NCI-H146 treated with DMSO at 0.1 percent for 48 hours (cell line): ENCODE data around the gene STX12.

Experiments used
- DNase-seq: peaks from one replicate; lab custom pipeline; 2025; ENCODE audit not compliant: unreplicated experiment; lab: John Stamatoyannopoulos, UW

STX12 gene

DNA sequence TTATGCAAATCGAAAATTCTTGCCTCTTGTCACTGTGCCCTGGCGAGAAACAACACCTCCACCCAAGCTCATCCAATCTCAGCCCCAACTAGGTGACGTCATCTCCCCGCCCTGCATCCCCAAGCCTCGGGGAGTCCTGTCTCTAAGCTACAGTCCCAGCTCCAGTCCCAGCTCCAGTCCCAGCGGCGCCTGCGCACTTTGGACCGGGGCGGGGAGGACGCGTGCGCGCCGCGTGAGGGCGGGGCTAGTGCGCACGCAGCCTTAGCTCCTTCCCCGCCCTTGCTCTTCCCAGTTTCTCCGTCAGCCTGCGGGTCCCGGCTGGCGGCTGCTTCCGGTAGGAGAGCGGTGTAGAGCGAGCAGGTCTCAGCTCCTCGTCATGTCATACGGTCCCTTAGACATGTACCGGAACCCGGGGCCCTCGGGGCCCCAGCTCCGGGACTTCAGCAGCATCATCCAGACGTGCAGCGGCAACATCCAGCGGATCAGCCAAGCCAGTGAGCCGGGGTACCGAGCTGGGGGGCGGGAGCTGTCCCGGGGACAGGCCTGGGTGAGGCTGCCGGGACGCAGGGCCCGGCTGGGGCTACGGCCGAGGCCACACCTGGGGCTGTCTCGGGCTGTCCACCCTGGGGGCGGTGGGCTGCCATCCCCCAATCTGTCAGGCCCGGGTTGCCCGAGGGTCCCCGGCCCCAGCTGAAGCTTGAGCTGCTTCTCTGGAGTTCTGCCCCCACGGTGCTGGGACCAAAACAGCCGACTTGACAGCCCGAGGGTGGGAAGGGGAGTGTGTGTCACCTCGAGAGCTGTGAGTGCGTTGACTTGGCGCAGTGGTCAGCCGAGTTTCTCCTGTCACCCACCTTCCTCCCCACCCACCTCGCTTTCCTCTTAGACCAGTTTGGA, at the start of gene STX12:
Gene STX12, plus strand, starts transcription at position 288 of the 894 bp plus-strand sequence. Its CDS starts 89 bp downstream, at position 377.
- DNase-seq: peak; percentile 92

- DNase-seq: peak; percentile 70
Observed at GRCh38 chr1:27724961-27725373, 48.1 kb upstream of the STX12 start.

- DNase-seq: peak; percentile 95
Observed at GRCh38 chr1:27725374-27726172, 47.4 kb upstream of the STX12 start, which contains the start of gene FAM76A. Gene FAM76A (plus strand): TSS chr1:27725961. CDS start chr1:27726081, 120 bp downstream.

- peak; percentile 21 for DNase-seq
Observed at GRCh38 chr1:27726173-27727044, 46.6 kb upstream of the STX12 start.

DNA sequence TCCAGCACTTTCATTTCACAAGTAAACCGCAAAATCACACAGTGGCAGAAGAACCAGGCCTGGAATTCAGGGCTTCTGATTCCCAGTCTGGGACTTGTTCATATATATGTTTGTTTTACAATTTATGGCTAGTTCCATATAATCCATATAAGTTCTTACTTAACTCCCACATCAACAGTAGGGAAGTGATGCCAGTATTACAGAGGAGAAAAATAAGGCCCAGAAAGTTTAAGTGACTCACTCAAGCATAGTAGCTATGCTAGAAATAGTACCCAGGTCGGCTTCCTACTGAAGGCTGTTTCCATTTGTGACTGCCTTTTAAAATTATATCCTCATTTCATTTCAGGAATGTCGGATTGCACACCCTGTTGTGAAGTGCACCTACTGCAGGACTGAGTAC, 45.9 kb upstream of the STX12 start:
- no peak for DNase-seq

DNA sequence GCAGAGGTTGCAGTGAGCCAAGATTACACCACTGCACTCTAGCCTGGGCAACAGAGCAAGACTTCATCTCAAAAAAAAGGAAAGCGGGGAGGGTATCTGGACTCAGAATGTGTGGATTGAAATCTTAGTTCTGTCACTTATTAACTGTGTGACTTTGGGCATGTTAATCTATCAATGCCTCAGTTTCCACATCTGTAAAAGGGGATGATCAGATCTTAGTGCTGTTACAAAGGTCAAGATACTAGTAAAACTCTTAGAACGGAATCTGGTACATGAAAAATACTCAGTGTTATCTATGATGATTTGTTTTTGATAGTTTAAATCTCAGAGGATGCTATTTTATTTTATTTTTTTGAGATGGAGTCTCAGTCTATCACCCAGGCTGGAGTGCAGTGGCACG, 36.8 kb upstream of the STX12 start:
- DNase-seq: no peak

GRCh38 chr1:27741121-27741520, 31.9 kb upstream of the STX12 start:
- no peak for DNase-seq

DNA sequence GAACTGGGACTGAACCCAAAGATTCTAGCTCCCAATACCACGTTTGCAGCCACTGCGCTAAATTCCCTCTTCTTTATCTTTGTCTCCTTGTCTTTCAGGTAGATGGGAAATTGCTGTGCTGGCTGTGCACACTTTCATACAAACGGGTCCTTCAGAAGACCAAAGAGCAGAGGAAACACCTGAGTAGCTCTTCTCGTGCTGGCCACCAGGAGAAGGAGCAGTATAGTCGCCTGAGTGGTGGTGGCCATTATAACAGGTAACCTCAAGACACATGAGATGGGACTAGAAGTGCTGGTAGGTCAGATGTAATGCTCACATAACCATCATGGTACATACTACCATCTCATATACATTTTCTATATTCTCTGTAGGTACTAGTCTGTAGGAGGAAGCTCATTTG, 28.5 kb upstream of the STX12 start:
- DNase-seq: no peak

- no peak for DNase-seq
Observed at GRCh38 chr1:27745466-27745865, 27.6 kb upstream of the STX12 start.

DNA sequence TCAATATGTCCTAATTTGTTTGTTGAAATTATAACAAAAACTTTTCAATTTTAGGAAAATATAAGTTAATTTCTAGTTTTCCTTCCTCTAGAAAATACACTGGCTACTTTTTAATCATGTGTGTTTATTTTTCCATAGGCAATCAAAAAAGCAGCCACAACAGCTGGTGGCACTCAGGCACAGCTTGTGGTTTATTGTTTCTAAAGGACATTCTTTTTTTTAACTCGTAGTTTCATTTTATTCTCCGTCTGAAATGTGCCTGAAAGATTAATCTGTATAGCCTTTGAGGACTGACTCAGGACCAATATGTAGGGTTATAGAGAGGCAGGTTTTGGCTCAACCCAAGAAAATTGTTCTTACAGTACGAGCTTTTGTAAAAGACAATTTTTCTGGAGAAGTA, 20.7 kb upstream of the STX12 start:
- DNase-seq: no peak

- no peak for DNase-seq
Observed at GRCh38 chr1:27755286-27755685, 17.7 kb upstream of the STX12 start.

GRCh38 chr1:27755865-27756264, 17.2 kb upstream of the STX12 start:
- DNase-seq: no peak

GRCh38 chr1:27759236-27759635, 13.8 kb upstream of the STX12 start:
- DNase-seq: no peak

- no peak for DNase-seq
Observed at GRCh38 chr1:27760426-27760825, 12.6 kb upstream of the STX12 start.

DNA sequence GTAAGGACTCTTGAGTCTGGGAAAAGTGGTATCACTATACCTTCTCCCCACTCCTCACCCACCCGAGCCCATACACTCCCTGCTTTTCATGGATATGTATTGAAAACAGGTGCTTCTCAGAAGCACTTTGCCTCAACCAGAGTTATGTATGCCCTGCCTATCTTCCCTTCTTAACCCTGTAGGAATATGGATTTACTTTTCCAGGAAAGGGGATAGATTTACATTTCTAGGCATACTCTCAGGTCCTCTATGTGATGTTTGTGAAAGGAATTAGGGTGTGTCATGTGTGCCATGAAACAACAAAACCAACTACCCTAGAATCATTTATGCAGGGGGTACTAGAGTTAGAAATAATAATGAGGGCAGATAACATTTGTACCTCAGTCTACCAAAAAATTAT, 11.0 kb upstream of the STX12 start:
- DNase-seq: no peak

- no peak for DNase-seq
Observed at GRCh38 chr1:27763358-27763757, 9.7 kb upstream of the STX12 start.

DNA sequence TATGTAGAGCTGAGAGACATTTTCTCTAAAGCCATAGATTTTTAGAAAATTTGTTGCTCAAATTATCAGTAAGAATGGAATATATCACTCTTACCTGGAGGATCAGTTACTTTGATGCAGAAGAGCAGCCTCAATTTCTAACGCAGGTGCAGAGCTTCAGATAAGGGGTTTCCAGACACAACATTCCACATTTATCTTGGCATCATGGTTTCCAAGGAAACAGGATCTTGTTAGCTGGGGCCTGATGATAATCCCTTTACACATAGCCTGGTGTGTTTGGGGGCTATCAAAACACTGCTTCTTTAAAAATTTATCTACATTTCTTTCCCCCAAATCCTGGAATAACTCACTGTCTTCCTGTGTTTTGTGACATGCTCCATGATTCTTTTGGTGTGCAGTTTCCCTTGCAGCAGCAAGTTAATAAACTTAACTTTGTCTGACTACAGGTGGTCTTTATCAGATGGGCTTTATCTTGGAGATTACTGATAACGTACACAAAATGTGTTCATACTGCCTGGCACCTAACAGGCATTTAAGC, 2.7 kb upstream of the STX12 start:
- DNase-seq: no peak

DNA sequence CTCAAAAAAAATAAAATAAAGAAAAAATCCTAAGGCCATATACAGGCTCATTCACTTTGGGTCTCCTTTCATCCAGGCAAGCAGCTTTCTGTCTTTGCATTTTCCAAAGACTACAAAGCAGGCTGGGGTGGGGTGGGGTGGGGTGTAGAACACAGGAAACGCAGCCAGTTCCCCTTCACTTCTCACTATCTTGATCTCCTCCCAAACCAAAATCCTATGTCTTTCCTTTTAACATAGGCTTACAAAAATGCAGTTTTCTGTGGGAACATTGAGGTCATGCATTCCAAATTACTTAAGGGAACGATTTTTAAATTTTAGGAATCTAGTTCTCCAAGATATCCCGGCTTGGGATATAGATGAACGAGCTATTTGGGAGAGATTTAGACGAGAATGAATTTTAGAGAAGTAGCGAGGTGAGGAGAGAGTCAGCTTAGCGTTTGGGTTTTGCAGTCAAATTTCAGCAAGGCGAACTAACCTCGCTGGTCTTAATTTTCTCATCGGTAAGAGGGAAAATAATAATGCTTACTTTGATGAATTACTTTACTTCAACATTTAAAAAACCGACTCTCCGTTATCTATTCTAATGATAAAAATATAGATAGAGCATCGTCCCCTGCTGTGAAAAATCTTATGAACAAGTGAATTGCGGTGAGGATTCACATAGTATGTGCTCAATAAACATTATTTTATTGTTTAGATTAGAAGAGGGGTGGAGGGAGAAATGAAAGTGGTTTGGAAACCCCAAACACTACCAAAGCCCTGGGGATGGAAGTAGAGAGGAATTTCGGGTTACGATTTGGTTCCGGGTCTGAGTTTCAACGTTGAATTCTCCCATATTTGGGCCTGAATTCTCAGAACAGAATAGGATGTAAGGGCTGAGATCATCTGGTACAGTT, 735 bp upstream of the STX12 start:
- no peak for DNase-seq

DNA sequence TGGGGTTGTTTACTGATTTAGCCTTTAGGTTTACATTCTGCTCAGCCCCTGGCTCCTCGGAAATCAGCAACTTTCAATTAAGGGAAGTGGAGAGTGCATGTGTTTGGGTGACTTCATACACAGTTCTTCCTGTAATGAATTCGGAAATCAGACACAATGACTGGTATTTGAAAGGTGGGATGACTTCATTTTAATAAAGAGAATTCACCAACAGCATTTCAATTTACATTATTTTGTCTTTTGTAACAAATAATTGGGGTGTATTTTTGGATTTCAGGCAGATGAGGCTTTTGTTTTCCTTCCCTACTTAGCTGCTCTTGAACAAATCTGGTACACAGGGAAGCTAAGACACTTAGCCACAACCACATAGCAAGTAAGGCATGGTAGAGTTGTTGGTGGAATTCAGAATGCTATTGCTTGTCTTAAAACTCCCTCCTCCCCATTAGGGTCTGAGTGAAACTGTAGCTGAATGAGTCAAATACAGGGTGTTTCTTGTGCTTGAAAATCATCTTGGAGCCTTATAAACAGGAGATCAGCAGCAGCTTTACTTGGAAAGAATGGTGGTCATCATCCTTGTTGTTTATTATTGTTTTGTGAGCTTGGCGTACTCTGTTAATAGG, 917 bp downstream of the STX12 start:
- no peak for DNase-seq
